NCI-H146 (cell line): Measurements from ENCODE around the gene UBA6.

ENCODE experiments used
- DNase-seq: peaks from one replicate; lab custom pipeline; 2025; lab: John Stamatoyannopoulos, UW

UBA6 gene

GRCh38 chr4:67576059-67576466 is 124.9 kb downstream of the UBA6 start:
- no peak for DNase-seq

GRCh38 chr4:67575232-67576058 is 125.5 kb downstream of the UBA6 start:
- peak; percentile 86 for DNase-seq

GRCh38 chr4:67573193-67573592 is 127.8 kb downstream of the UBA6 start:
- DNase-seq = no peak

- DNase-seq = no peak
Observed at GRCh38 chr4:67571975-67572374, 129.0 kb downstream of the UBA6 start.

GRCh38 chr4:67570537-67570936 is 130.4 kb downstream of the UBA6 start:
- no peak for DNase-seq

GRCh38 chr4:67568820-67569219 is 132.1 kb downstream of the UBA6 start:
- no peak for DNase-seq

GRCh38 chr4:67566335-67566734 is 134.6 kb downstream of the UBA6 start:
- no peak for DNase-seq

GRCh38 chr4:67565284-67565683 is 135.7 kb downstream of the UBA6 start:
- DNase-seq = no peak
